ENCODE data around the gene USH1C. TPM values are rescaled to one million over a fixed set of nuclear protein-coding genes. Genes with fewer than 3 reads are reported as not detected.

The USH1C gene
- total and polyA plus RNA-seq, 9 donors = 0.25 to 1.2 (median 1.00) TPM; not detected in 5

DNA sequence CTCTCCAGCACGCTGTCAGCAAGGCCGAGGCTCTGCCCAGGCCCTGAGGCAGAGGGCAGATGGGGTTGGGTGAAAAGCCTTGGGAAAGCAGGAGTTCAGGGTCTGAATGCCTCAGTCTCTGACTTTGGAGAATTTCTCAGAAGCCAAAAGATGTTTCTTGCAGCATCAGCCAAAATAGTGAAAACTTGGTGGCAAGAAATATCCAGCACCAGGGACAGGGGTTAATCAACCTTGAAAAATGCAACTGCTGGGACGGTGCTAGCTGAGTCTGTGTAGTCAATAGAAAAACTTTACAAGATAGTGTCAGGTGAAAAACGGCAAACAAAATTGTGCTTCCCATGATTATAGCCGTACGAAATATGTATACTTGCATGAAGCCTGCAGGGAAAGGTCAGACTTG lies 66.1 kb downstream of the USH1C start:
- TF ChIP-seq EP300 (IDR thresholded peaks at IDR 0.05) (no peak), CTCF (IDR thresholded peaks at IDR 0.05) (no peak), POLR2A (IDR thresholded peaks at IDR 0.05) (no peak)
- Histone ChIP-seq H3K4me3 (no peak overlapping the region), H3K4me1 (ENCODE audit: insufficient read depth) (no peaks in the 10 kb centered on the region), H3K36me3 (no peaks in the 10 kb centered on the region), H3K27me3 (no peaks in the 10 kb centered on the region), H3K9me3 (no peaks in the 10 kb centered on the region), H3K27ac (no peak overlapping the region)
- no peak for DNase-seq
- intact Hi-C loops (cut with DNase I) = no loop called here
- WGBS, 3 donors = 26 to 37% (median 27%) methylated on average over 6 of the region's 6 CpGs

DNA sequence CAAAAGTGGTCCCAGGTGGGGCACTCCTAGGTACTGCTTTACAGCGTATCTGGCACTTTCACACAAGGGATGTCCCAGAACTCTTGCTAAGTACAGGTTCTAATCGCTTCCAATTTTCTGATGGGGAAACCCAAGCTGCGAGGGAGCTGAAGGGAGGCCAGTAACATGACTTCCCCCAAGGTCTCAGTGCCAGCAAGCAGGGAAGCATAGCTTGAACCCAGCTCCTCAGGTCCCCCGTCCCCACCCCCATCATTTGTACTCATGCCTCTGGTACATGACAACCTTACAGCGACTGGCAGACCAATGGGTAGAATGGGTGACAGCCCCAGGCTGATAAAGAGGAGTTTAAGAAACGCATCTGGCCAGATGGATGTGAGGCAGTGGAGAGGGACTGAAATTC lies 66.9 kb downstream of the USH1C start:
- Histone ChIP-seq H3K4me3 (no peak overlapping the region), H3K27me3 (no peaks in the 10 kb centered on the region), H3K27ac (no peak overlapping the region), H3K4me1 (ENCODE audit: insufficient read depth) (no peaks in the 10 kb centered on the region), H3K9me3 (no peaks in the 10 kb centered on the region), H3K36me3 (no peaks in the 10 kb centered on the region)
- WGBS, 3 donors = 35 to 51% (median 45%) methylated on average over 6 of the region's 6 CpGs
- no peak for DNase-seq
- intact Hi-C loops (cut with DNase I) = no loop called here
- no peak for TF ChIP-seq POLR2A (IDR thresholded peaks at IDR 0.05)
- no peak for TF ChIP-seq EP300 (IDR thresholded peaks at IDR 0.05)
- no peak for TF ChIP-seq CTCF (IDR thresholded peaks at IDR 0.05)

GRCh38 chr11:17477084-17477333 lies 67.2 kb downstream of the USH1C start:
- Histone ChIP-seq H3K4me3 (no peak overlapping the region), H3K9me3 (no peaks in the 10 kb centered on the region), H3K4me1 (ENCODE audit: insufficient read depth) (no peaks in the 10 kb centered on the region), H3K27ac (no peak overlapping the region), H3K36me3 (no peaks in the 10 kb centered on the region), H3K27me3 (no peaks in the 10 kb centered on the region)
- no peak for DNase-seq
- intact Hi-C loops (cut with DNase I) = no loop called here
- 5 to 10% (median 6%) methylated on average over 9 of the region's 9 CpGs for WGBS, 3 donors
- TF ChIP-seq POLR2A (IDR thresholded peaks at IDR 0.05) = no peak
- no peak for TF ChIP-seq CTCF (IDR thresholded peaks at IDR 0.05)
- TF ChIP-seq EP300 (IDR thresholded peaks at IDR 0.05) = no peak

DNA sequence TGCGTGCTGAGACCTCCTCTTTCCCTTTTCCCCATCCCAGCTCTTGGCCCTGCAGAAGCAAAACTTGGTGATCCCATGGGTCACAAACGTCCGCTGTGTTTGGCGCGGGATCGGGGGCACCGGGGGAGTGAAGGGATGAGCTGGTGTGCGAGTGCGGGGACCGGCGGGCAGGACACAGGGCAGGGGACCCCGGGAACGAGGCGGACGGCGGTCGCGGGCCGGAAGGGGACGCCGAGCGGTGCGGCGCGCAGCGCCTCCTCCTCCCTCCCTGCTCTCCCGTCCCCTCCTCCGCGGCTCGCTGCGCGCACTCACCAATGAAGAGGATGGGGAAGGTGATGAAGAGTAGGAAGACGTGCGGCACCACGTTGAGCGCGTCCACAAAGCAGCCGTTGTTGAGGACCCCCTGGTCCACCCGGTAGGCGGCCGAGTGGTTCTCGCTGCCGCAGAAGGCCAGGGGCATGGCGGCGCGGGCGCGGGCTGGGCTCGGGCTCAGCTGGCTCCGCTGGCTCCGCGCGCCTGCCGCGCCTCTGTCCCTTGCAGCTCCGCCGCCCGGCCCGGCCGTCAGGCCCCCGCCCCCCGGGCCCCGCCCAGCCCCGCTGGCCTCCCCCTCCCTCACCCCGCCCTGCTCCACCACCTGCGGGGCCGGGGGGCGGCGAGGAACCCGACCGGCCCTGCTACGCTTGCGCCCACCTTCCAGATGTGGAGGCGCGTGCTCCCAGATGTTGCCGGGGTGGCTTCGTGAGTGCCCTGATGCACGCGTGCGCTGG lies 67.7 kb downstream of the USH1C start, which contains the start of gene ABCC8:
Gene ABCC8 (minus strand): TSS at position 529 of the 767 bp plus-strand sequence. CDS start 69 bp downstream, at position 460.
- no peak within 1 kb of the TSS for H3K27ac ChIP-seq
- H3K4me3 ChIP-seq = no peak within 1 kb of the TSS
- H3K27me3 ChIP-seq = no peaks in the 10 kb centered on the region
- H3K9me3 ChIP-seq = no peaks in the 10 kb centered on the region
- H3K36me3 ChIP-seq = no peaks in the 10 kb centered on the region
- H3K4me1 ChIP-seq (ENCODE audit: insufficient read depth) = no peaks in the 10 kb centered on the region
- no peak for TF ChIP-seq POLR2A (IDR thresholded peaks at IDR 0.05)
- TF ChIP-seq CTCF (IDR thresholded peaks at IDR 0.05) = no peak
- TF ChIP-seq EP300 (IDR thresholded peaks at IDR 0.05) = no peak
- 1% methylated on average over 46 to 80 of the region's 80 CpGs for WGBS, 3 donors
- DNase-seq = no peak
- intact Hi-C loops (cut with DNase I) = no loop called here

Measured in ovary (tissue), 9 donors.